G401.6 (cell line): ENCODE results near the gene SPTBN5.

ENCODE experiments used
- FAIRE-seq: peaks from 2 replicates; lab custom pipeline; 2012; peaks lifted over from hg19 to GRCh38; lab: Jason Lieb, UNC

Gene SPTBN5

DNA sequence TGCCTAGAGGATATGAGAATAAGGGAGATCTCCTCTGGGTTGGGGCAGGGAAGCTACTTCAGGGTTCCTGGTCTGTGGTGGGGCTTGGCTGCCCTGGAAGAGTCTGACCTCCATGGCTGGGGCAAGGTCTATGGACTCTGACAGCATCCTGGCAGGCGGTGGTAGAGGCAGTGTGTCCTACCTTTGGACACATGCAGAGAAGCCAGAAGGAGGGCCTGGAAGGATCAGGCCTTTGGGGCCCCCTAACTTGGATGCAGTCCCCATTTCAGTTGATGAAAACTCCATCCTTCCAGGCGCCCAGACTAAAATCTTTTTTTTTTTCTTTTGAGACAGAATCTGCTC lies 10.4 kb downstream of the SPTBN5 start:
- no peak for FAIRE-seq

DNA sequence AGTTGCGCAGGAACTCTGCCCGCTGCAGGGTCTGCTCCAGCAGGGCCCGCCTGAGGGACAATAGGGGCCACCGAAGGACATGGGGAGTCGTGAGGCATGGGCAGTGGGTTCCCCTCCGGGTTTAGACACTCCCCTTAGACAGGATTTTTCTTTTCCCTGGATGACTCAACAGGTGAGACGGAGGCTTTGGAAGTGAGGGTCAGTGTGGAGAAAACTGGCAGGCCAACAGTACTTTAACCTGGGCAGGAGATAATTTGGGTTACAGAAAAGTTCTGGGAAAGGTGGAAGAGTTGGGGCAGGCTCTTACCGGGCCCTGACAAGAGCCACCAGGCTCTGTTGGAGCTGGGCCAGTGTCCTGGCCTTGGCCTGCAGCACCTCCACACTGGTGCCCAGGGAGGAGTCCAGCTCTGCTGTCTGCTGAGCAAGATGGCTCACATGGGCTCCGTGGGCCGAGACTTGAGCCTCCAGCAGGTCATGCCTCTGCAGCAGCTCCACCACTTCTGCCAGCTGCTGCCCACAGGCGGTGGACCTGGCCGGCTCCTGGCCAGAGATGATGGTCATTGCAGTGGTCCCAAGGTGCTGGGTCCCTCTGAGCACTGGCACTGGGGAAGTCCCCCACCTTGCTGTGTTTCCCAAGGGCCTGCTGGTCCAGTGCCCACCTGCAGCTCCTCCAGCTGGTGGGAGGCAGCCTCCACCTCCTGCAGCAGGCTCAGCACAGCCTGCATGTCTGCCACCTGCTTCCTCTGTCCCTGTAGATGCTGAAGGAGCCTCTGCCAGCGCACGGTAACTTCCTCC lies 11.0 kb downstream of the SPTBN5 start:
- FAIRE-seq = no peak

DNA sequence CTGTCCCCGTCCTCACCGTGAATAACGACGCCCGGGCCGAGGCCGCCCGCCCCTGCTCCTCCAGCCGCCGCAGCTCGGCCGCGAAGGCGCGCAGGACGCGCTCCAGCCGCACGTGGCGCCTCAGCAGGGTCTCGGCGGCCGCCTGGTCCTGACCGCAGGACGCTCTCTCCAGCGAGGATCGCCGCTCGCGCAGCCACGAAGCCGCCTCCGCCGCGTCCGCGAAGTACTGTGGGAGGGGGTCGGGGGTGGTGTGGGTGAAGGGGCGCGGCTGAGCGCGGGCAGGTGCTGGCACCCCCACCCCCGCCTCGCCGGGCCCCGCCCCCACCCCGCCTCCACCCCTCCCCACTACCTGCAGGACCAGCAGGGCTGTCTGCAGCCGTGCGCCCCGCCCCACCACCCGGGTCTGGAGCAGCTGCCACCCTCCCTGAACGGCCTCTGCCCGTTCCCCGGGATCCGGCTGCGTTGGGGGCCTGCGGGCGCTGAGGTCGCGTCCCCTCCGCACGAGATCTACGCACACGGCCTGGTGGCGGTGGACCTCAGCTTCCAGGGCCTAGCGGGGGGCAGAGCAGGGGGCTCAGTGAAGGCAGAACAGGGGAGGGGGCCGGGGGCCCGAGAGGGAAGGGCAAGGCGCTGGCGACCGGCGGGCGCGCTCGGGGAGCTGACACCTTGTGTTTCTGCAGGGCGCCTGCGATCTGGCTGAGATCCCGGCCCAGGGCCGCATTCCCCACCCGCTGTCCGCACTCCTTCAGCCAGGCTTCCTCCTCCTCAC lies 11.7 kb downstream of the SPTBN5 start:
- no peak for FAIRE-seq

DNA sequence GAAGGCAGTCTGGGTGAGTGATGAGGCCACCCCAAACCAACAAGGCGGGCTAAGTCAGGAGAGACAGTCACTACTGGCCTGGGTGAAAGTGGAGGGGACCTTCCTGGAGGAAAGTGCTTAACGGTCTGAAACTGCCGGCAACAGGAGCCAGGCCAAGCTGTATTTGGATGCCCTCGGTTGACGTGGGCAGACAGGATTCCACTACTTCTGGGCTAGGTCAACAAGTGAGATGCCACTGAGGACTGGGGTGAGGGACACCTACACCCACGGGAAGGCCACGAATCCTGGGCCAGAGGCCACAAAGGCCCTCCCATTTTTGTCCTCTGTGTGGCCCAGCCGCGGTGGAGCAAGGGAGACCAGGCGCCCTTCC lies 12.3 kb downstream of the SPTBN5 start:
- no peak for FAIRE-seq

DNA sequence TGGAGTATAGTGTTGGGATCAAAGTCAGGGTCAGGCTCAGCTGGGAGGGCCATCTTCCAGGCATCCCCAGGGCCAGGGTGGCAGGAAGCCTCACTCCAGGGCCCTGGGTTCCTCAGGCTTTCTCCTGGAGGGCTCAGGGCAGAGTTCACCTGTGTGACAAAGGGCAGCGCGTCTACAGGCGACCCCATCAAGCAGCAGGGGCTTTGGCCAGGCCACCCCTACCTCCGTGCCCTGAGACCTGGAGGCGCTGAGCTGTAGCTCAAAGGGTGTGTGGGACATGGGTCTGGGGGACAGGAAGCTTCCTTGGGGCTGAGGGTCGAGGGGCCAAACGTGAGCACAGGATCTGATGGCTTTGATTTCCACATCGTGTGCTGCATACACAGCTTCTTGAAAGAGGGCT lies 12.8 kb downstream of the SPTBN5 start:
- no peak for FAIRE-seq

GRCh38 chr15:41880156-41880877 lies 13.5 kb downstream of the SPTBN5 start:
- FAIRE-seq = no peak

DNA sequence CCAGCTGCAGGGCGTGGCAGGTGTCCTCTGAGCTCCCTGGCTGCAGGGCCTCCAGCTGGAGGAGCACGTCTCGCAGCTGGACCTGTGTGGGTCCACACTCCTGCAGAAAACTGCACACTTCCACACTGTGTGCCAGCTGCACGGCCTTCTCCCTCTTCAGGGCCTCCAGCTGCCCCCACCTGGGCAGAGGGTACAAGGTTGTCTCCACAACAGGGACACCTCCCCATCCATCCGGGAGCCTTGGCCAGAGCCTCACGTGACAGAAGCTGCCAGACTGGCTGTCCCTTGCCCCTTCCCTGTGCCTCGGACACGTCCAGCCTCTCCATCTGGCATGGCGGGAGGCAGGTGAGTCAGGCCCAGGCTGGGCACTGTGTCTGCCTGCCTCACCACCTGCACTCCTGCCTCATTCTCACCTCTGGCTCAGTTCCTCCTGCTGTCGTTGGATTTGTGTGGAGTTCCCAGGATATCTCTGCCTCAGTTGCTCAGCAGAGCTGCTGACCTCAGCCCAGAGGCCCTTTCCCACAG lies 14.5 kb downstream of the SPTBN5 start:
- FAIRE-seq = no peak

DNA sequence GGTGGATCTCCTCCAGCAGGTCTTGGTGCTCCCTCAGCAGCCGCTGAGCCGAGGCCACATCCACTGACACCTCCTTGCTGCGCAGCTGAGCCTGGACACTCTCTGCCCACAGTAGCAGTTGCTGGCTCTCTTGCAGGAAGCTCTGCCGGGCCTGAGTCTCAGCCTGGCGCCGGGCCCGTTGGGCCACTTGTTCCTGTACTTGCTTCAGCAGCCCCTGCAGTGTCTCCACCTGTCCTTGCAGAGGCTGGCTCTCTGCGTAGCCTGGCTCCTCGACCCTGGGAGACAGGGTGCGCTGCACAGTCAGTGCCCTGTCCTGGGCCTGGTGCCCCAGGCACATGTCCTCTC lies 15.5 kb downstream of the SPTBN5 start:
- FAIRE-seq = no peak

GRCh38 chr15:41877631-41878354 lies 16.1 kb downstream of the SPTBN5 start:
- FAIRE-seq = no peak

- no peak for FAIRE-seq
Observed at GRCh38 chr15:41876689-41877088, 17.2 kb downstream of the SPTBN5 start.

DNA sequence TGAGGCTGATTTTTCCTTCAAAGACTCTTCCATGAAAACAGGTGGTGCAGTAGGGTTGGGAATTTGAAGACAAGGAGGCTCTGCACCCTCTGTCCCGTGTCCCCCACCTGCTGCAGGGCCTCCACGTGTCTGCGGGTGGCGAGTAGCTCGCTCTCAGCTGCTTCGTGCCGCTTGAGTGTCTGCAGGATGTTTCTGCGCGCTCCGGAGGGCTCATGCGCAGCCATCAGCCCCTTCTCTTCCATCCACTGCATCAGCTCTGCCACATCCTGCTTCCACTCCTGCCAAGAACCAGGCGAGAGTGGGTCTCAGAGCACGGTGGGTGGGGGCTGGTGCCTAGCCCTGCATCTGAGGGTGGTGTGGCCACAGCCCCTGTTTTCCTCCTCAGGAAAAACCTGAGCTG lies 17.8 kb downstream of the SPTBN5 start:
- no peak for FAIRE-seq

DNA sequence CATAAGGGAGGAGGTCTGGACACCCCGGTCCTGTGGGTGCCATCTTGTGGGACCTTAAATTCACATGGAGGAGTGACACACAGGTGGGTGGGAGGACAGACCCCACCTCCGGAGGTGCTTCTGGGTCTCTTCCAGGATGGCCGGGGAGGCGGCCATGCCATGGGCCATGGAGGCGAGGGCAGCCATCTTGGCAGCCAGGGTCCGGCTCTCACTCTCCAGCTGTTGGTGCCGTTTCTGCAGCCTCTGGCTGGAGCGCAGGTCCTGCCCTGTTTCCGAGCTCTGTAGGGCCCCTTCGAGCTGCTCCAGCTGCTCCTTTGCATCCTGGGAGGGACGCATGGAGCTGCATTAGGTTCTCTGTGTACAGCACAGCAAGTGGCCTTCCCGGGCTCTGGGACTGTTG lies 19.1 kb downstream of the SPTBN5 start:
- FAIRE-seq = no peak

DNA sequence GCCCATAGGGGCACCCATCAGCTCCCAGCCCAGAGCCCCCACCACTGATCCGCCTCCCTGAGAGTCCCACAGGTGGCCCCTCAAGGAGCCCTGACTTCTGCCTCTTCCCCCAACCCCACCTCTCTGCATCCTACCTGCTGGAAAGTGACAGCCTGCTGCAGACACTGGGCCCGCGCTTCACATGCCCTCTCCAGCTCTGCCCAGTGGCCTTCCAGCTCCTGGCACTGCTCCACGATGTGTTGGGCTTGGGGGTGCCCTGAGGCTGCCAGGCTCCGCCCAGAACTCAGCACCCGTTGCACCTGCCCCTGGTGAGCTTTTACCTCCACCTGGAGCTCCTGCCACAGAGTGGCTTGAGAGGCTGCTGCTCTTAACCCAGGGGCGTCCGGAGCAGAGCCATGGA lies 20.1 kb downstream of the SPTBN5 start:
- no peak for FAIRE-seq

DNA sequence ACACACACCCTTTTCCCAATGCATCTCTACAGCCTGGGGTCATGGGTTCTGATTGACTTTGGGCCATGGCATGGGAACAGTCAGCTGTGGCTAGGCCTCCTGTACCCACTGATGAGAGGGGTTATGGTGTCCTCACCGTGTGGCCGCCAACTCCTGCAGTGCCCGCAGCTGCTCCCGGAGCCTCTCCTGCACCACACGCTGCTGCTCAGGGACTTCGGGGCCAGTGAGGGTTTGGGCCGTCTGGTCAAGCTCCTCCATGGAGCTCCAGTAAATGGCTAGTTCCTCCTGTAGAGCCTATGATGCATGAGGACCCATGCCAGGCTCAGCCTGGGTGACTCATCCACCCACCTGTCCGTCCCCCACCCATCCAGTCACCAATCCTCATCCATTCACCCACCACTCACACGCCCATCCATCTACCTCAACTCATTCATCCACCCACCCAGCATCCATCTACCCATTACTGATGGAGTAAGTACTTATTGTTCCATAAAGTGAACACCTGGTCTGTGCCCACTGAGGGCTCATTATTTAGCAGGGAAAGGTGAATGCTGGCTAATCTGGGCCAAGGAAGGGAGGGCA lies 21.6 kb downstream of the SPTBN5 start:
- FAIRE-seq = no peak

DNA sequence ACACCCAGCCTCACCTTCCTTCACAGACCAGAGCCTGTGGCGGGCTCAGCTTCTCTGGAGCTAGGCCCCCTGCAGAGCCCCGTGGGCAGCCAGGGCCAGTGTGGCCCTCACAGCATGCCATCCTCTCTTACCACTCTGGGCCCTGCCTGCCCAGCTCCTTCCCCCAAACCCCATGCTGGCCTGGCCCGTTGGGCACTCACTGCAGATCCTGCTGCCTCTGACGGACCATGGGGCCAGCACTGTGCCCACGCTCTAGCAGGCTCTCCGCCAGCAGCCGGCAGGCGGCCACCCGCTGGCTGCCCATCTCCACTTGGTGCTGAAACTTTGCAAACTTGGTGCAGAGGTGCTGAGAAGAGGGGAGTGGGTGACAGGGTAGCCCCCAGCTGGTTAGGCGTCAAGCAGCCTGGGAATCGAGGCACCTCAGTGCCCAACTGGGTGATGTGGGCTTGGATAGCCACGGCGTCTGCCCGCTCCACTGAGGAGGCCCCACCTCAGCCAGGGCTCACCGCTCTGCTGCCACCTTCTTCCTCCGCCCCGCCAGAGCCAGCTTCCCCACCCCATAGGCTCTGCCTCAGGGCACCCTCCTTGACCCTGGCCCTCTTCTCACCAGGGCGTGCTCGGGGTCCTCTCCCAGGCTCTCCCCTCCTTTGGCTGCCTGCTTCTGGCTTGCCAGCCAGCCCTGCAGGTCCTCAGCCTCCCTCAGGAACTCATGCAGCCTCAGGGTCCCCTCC lies 22.5 kb downstream of the SPTBN5 start:
- FAIRE-seq = no peak

DNA sequence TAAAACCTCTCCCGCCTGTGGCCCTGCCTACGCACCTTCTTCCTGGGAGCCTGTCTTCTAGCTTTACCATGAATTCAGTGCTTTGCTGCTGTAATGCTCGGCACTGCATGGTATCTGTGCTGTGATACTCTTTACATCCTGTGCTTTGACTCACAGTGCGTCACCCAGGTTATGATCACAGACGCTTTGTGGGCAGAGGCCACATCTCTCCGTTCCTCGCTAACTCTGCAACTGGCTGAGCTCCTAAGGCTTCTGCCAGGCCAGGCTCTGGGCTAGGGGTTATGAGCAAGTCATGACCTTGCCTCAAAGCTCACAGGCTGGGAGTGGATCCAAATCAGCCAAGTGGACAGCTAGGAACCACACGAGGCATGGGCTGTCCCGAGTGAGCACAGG lies 23.2 kb downstream of the SPTBN5 start:
- FAIRE-seq = no peak

DNA sequence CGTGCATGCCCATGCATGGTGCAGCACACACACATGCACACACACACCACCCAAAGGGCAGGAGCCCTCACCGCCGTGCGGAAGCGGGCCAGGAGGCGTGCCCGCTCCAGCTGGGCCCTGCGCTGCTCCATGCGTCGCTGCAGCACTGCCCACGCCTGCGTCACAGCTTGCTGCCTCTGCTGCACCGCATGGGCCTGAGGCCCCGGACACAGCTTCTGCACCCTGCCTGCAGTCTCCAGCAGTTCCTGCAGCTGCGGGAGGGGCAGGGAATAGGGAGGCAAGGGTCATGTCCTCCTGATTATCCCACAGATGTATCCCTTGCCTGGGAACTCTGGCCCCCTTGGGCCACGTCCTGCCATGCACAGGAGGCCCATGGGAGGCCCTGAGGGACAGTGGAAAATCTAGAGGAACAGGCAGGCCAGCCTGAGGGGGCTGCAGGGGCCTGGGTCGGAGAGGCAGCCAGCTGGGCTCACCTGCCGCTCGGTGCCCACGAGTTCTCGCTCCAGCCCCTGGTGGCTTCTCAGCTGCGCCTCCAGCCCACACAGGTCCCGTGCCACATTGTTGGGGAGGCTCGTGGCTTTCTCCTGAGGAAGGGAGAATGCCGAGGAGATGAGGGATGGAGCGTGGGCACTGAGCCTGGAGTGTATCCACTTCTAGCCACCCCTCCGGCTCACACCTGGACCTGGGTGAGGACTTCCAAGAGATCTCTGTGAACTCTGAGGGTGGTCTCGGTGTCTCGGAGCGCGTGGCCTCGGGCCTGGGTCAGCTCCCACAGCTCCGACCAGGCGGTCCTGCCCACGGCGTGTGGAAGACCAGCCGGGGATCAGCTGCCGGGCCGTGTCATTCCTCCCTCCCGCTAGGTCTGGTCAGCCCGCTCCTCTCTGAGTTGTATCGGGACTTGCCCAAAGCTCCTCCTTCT lies 23.8 kb downstream of the SPTBN5 start:
- FAIRE-seq = no peak

DNA sequence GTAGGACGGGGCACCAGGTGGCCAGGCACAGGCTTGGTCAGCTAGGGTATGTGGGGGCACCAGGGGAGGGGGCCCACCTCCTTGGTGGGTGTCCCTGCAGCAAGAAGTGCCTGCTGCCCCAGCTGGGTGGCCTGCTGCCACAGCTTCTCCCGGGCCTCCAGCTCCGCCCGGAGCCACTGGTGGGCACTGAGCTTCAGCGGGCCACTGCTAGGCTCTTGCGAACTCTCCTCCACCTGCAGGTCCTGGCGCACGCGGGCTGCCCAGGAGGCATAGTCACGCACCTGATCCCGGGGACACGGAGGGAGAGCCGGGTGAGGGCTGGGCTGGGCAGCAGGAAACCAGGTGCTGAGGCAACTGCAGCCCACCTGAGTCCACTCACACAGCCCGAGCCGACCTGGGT lies 25.5 kb downstream of the SPTBN5 start:
- no peak for FAIRE-seq

DNA sequence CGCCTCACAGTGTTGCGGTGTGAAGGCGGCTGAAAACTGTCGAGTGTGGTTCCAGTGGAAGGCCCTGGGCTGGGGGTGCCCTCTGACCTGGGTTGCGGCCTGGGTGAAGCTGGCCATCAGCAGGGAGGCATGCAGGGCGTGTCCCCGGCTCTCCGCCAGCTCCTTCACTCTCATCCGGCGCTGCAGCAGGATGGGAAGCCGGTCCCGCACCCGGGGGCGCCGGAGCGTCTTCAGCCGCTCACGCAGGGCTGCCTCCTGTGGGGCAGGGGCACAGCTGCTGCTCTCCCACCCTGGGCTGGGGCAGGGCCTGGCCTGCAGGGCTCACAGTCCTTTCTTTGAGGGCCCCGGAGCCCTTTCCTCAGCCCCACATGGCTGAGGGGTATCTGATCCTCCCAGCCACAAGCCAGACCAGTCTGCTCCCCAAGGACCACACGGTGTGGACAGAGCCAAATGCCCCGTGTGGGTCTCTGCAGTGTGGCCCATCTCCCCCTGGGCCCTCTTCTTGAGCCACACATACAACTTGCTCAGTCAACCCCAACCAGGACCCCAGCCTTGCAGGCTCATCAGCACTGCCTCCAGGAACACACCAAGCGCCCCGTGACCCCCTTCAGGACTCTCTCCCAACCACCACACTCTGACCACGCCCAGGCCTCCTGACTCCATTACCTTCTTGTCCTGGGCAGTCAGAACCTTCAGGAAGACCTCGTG lies 26.8 kb downstream of the SPTBN5 start:
- no peak for FAIRE-seq

GRCh38 chr15:41866263-41866703 lies 27.6 kb downstream of the SPTBN5 start:
- FAIRE-seq = no peak
